H1 (cell line): ENCODE results near the gene PLXNA4. TPM values are rescaled to one million over a fixed set of nuclear protein-coding genes. Genes with fewer than 3 reads are reported as not detected.

Experiments used
- CTCF ChIA-PET: fragments of 300-600 bp; sonication (Branson Sonifier 250); formaldehyde crosslinking; loops from one replicate; lab custom pipeline; 2021; ENCODE audit not compliant: partially characterized antibody; lab: Charles Lee
- POLR2A ChIA-PET: fragments of 300-600 bp; sonication (Branson Sonifier 250); formaldehyde crosslinking; loops from one replicate; lab custom pipeline; 2021; ENCODE audit warnings: inconsistent platforms; ENCODE audit not compliant: partially characterized antibody; lab: Charles Lee
- DNase-seq, 2 experiments: peaks; one replicate each; pipeline versions ENCODE4 v3.0.0 to v3.0.0-alpha.2; 2010 to 2022; ENCODE audit warnings: low spot score in 2 of 2, low read depth in 1 of 2, mixed read lengths in 1 of 2
- FAIRE-seq: peaks from 2 replicates; lab custom pipeline; 2011; peaks lifted over from hg19 to GRCh38; lab: Jason Lieb, UNC
- H2AFZ ChIP-seq: 2 replicates; pipeline ENCODE4 v1.8.1; 2012; ENCODE audit warnings: low read length, inconsistent platforms
- H2AK5ac ChIP-seq: 2 replicates; pipeline ENCODE4 v1.6.1; 2013; ENCODE audit warnings: low read depth, low read length
- H2BK120ac ChIP-seq: replicated peaks from 2 replicates; pipeline ENCODE3; 2013; ENCODE audit warnings: low read depth, low read length, inconsistent platforms
- H2BK12ac ChIP-seq: 2 replicates; pipeline ENCODE4 v1.6.1; 2013; ENCODE audit warnings: low read depth, low read length
- H2BK15ac ChIP-seq: 2 replicates; pipeline ENCODE4 v1.6.1; 2013; ENCODE audit warnings: low read length
- H2BK20ac ChIP-seq: 2 replicates; pipeline ENCODE4 v1.6.1; 2013; ENCODE audit warnings: low read length
- H2BK5ac ChIP-seq: 2 replicates; pipeline ENCODE4 v1.6.1; 2013; ENCODE audit warnings: low read depth, low read length
- H3K14ac ChIP-seq: 2 replicates; pipeline ENCODE4 v1.6.1; 2013; ENCODE audit warnings: inconsistent platforms; ENCODE audit not compliant: insufficient read length
- H3K18ac ChIP-seq: 2 replicates; pipeline ENCODE4 v1.6.1; 2013; ENCODE audit warnings: low read length; ENCODE audit errors: extremely low read depth
- H3K23ac ChIP-seq: 2 replicates; pipeline ENCODE4 v1.6.1; 2013; ENCODE audit warnings: inconsistent platforms; ENCODE audit not compliant: insufficient read length
- H3K23me2 ChIP-seq: 2 replicates; pipeline ENCODE4 v1.6.1; 2013; ENCODE audit warnings: low read depth, low read length
- H3K27ac ChIP-seq: 2 replicates; pipeline ENCODE4 v1.6.1; 2011; ENCODE audit warnings: low read depth, low read length, inconsistent platforms
- H3K27me3 ChIP-seq, 4 experiments: replicated peaks in 1 of 4; 1 replicate in 1 of 4; 2 replicates in 3 of 4; pipeline versions ENCODE4 v1.6.1 to v1.8.1; 2011 to 2013; ENCODE audit warnings: low read length in 3 of 4, mild to moderate bottlenecking in 3 of 4, inconsistent platforms in 2 of 4, mixed read lengths in 2 of 4, moderate library complexity in 1 of 4; ENCODE audit not compliant: control insufficient read depth in 3 of 4, insufficient read depth in 3 of 4; ENCODE audit errors: extremely low read depth in 1 of 4
- H3K36me3 ChIP-seq, 4 experiments: 2 replicates each; pipeline versions ENCODE4 v1.6.1 to v1.8.1; 2011 to 2013; ENCODE audit warnings: mild to moderate bottlenecking in 4 of 4, low read length in 3 of 4, moderate library complexity in 2 of 4, control low read depth in 1 of 4, inconsistent platforms in 1 of 4; ENCODE audit not compliant: insufficient read depth in 4 of 4, control insufficient read depth in 2 of 4
- H3K4ac ChIP-seq: replicated peaks from 2 replicates; pipeline ENCODE3; 2013; ENCODE audit warnings: low read length, low read depth, mixed read lengths, inconsistent platforms; ENCODE audit not compliant: insufficient read length
- H3K4me1 ChIP-seq, 4 experiments: replicated peaks in 1 of 4; 1 replicate in 1 of 4; 2 replicates in 3 of 4; pipeline versions ENCODE4 v1.6.1 to v1.8.1; 2011 to 2013; ENCODE audit warnings: low read length in 3 of 4, inconsistent platforms in 2 of 4, mixed read lengths in 1 of 4; ENCODE audit not compliant: insufficient read depth in 4 of 4, control insufficient read depth in 3 of 4
- H3K4me2 ChIP-seq, 2 experiments: 2 replicates each; pipeline versions ENCODE4 v1.6.1 to v1.8.1; 2011 to 2013; ENCODE audit warnings: low read depth in 2 of 2, low read length in 2 of 2, control low read depth in 1 of 2, inconsistent platforms in 1 of 2, mild to moderate bottlenecking in 1 of 2; ENCODE audit not compliant: insufficient read depth in 1 of 2
- H3K4me3 ChIP-seq, 4 experiments: fragments of 200-600, 300-600 bp in 1 of 4; sonication (generic), shearing (Covaris generic), sonication (Bioruptor Twin) in 1 of 4; 2 replicates each; pipeline versions ENCODE4 v1.5.1 to v1.8.1; 2011 to 2016; ENCODE audit warnings: low read length in 4 of 4, low read depth in 3 of 4, control low read depth in 2 of 4, inconsistent platforms in 2 of 4, mild to moderate bottlenecking in 2 of 4, mixed read lengths in 1 of 4, moderate library complexity in 1 of 4; ENCODE audit not compliant: insufficient read depth in 2 of 4; ENCODE audit errors: extremely low read depth in 1 of 4
- H3K56ac ChIP-seq: replicated peaks from 2 replicates; pipeline ENCODE3; 2013; ENCODE audit warnings: low read depth, mild to moderate bottlenecking, mixed read lengths, low read length, inconsistent platforms; ENCODE audit not compliant: insufficient read length
- H3K79me1 ChIP-seq: 2 replicates; pipeline ENCODE4 v1.6.1; 2013; ENCODE audit warnings: low read depth, low read length, control low read depth
- H3K79me2 ChIP-seq, 2 experiments: 2 replicates each; pipeline versions ENCODE4 v1.6.1 to v1.8.1; 2012 to 2013; ENCODE audit warnings: low read length in 2 of 2, mild to moderate bottlenecking in 2 of 2, inconsistent platforms in 1 of 2; ENCODE audit not compliant: insufficient read depth in 2 of 2, control insufficient read depth in 1 of 2
- H3K9ac ChIP-seq, 4 experiments: replicated peaks in 1 of 4; 1 replicate in 1 of 4; 2 replicates in 3 of 4; pipeline versions ENCODE4 v1.6.1 to v1.8.1; 2011 to 2013; ENCODE audit warnings: low read depth in 3 of 4, low read length in 3 of 4, control low read depth in 2 of 4, mild to moderate bottlenecking in 2 of 4, moderate library complexity in 2 of 4, inconsistent platforms in 1 of 4; ENCODE audit errors: extremely low read depth in 1 of 4
- H3K9me3 ChIP-seq, 2 experiments: 2 replicates each; pipeline versions ENCODE4 v1.6.1 to v1.8.1; 2012 to 2013; ENCODE audit warnings: mild to moderate bottlenecking in 2 of 2, moderate library complexity in 2 of 2, control low read depth in 1 of 2, inconsistent platforms in 1 of 2, low read depth in 1 of 2, low read length in 1 of 2, mixed read lengths in 1 of 2; ENCODE audit not compliant: insufficient read depth in 2 of 2
- H4K20me1 ChIP-seq, 2 experiments: replicated peaks in 1 of 2; 2 replicates each; pipeline versions ENCODE3 to v1.8.1; 2011 to 2013; ENCODE audit warnings: inconsistent platforms in 2 of 2, low read length in 2 of 2, mild to moderate bottlenecking in 1 of 2; ENCODE audit not compliant: insufficient read depth in 2 of 2, control insufficient read depth in 1 of 2
- H4K5ac ChIP-seq: 2 replicates; pipeline ENCODE4 v1.6.1; 2013; ENCODE audit warnings: low read length, low read depth, mixed read lengths, inconsistent platforms; ENCODE audit not compliant: insufficient read length
- H4K8ac ChIP-seq: 2 replicates; pipeline ENCODE4 v1.8.0; 2013; ENCODE audit warnings: mild to moderate bottlenecking, moderate library complexity, low read length, inconsistent platforms; ENCODE audit not compliant: insufficient read depth; ENCODE audit errors: extremely low read depth
- H4K91ac ChIP-seq: replicated peaks from 2 replicates; pipeline ENCODE3; 2013; ENCODE audit warnings: low read length, mixed read lengths, inconsistent platforms; ENCODE audit not compliant: insufficient read length
- WGBS, 2 experiments: shearing (Covaris generic) in 1 of 2; methylation state at CpG; one replicate each; pipeline versions ENCODE4 v1.1.6 to v1.1.7; 2013 to 2015; ENCODE audit warnings: low lambda C conversion rate in 2 of 2, mixed read lengths in 2 of 2, inconsistent platforms in 1 of 2, low coverage in 1 of 2, missing lambda C conversion rate in 1 of 2; ENCODE audit not compliant: insufficient replicate concordance in 2 of 2, insufficient coverage in 1 of 2, insufficient read length in 1 of 2; ENCODE audit errors: extremely low coverage in 1 of 2, missing lambda C conversion rate in 1 of 2; 5-methylcytosine and 5-hydroxymethylcytosine counted together
- polyA plus RNA-seq, 7 experiments: library from polyadenylated mRNA; depleted of rRNA in 3 of 7; stranded (reverse) in 5 of 7; unstranded in 2 of 7; fragments of >200 nt in 5 of 7; fragments of 200-250 nt in 2 of 7; gene quantifications; 1 replicate in 5 of 7; 2 replicates in 1 of 7; 4 replicates in 1 of 7; pipeline versions ENCODE4 v1.2.1 to v1.2.3, GENCODE V29; 2011 to 2013; ENCODE audit warnings: missing spikeins in 2 of 7, mixed read lengths in 2 of 7
- total RNA-seq: library from RNA; stranded (reverse); fragmentation: NEBNext Ultra II Directional; extraction: Animal tissue kit (Norgen Biotek cat#: 25700); gene quantifications from 2 replicates; pipeline ENCODE4 v1.2.1, GENCODE V29; 2021

Gene PLXNA4
- total and polyA plus RNA-seq, 2 of the 8 experiments (the other 6 are each of a cell fraction or from before 2014, with no cell fraction given) = 0.76 to 0.79 TPM

DNA sequence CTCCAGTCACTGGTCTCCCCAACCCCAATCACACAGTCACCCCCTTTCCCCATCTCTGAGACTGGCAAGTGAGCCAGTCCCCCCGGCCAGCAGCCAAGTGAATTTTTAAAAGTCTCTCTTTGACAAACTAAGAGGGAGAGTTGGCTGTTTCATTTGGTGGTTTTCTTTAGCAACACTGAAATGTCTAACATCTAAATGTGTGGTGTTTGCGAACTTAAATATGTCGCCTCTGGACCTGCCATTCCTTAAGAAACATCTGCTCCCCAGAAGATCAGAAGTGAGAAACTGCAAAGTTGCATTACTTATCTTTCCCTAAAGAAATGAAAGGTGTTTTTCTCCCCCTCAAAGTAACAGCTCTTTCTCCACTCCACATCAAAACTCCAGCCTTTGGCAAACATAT lies 34.7 kb upstream of the PLXNA4 start:
- no peak overlapping the region for H3K56ac ChIP-seq

More for the DNA sequence above, 34.7 kb upstream of the PLXNA4 start:
- H3K18ac ChIP-seq = no peak overlapping the region
- no peak overlapping the region for H4K5ac ChIP-seq
- H2BK20ac ChIP-seq = no peak overlapping the region
- FAIRE-seq (no peak), DNase-seq (no peak)
- H3K4me2 ChIP-seq = no peak overlapping the region
- 90% methylated on average over 3 of the region's 3 CpGs; no CpG with 5 or more reads in 1 of the 2 experiments for WGBS, 2 experiments
- no peak overlapping the region for H3K4me3 ChIP-seq
- H4K91ac ChIP-seq = no peak overlapping the region
- H3K27ac ChIP-seq = no peak overlapping the region
- no peak overlapping the region for H3K14ac ChIP-seq
- peaks cover 14% of the 10 kb centered on the region for H3K23me2 ChIP-seq
- H3K4ac ChIP-seq = no peak overlapping the region
- no peaks in the 10 kb centered on the region for H3K9me3 ChIP-seq
- H3K23ac ChIP-seq = no peak overlapping the region
- peaks cover 2 to 9% (median 4%) of the 10 kb centered on the region in 4 experiments; a peak in 5 of 7 replicates for H3K4me1 ChIP-seq
- H2BK15ac ChIP-seq = no peak overlapping the region
- no peak overlapping the region for H2BK12ac ChIP-seq
- H2BK120ac ChIP-seq = no peak overlapping the region
- H2AK5ac ChIP-seq = no peak overlapping the region
- H3K36me3 ChIP-seq = no peaks in the 10 kb centered on the region
- peaks cover 0 to 12% (median 5%) of the 10 kb centered on the region in 4 experiments; a peak in 3 of 7 replicates for H3K27me3 ChIP-seq
- H3K79me2 ChIP-seq = no peaks in the 10 kb centered on the region
- H4K8ac ChIP-seq = no peak overlapping the region
- ChIA-PET POLR2A (no interaction called here), CTCF (interaction anchor here (0.6 to 1.5 kb wide), 3 partner anchors 29 to 110 kb away, joined by 3 to 5 read pairs (median 4); no protein-coding TSS in a partner anchor)
- peaks cover 0 to 3% of the 10 kb centered on the region in 2 experiments for H4K20me1 ChIP-seq
- H3K9ac ChIP-seq = no peak overlapping the region
- H2BK5ac ChIP-seq = no peak overlapping the region
- H3K79me1 ChIP-seq = no peaks in the 10 kb centered on the region
- no peak overlapping the region for H2AFZ ChIP-seq
